Skin epidermis (tissue), 12 donors: ENCODE data around the gene MRC1.
"Not testable (repeated sequence)": the region's sequence is repeated elsewhere in the genome, so short reads cannot be mapped to it uniquely, and the experiment has no call there.

Source experiments
- H3K27ac ChIP-seq, 21 experiments: fragments of 200-600 bp; sonication (generic) in 11 of 21; one replicate each; pipeline ENCODE4 v1.5.0; 2020; ENCODE audit warnings: mild to moderate bottlenecking in 3 of 21, inconsistent platforms in 2 of 21, moderate library complexity in 2 of 21
- H3K4me3 ChIP-seq, 7 experiments: fragments of 200-600 bp; sonication (generic) in 2 of 7; one replicate each; pipeline ENCODE4 v1.5.0; 2020; ENCODE audit warnings: inconsistent platforms in 2 of 7, mild to moderate bottlenecking in 2 of 7, moderate library complexity in 1 of 7

The MRC1 gene

GRCh38 chr10:17880601-17881000 lies 71.5 kb downstream of the MRC1 start:
- Histone ChIP-seq H3K4me3 (no peak overlapping the region), H3K27ac (peak overlapping the region in 1 of 21 experiments; percentile 13)

GRCh38 chr10:17882557-17882956 lies 73.4 kb downstream of the MRC1 start:
- H3K27ac ChIP-seq: peak overlapping the region in 2 of 21 experiments; percentile 23 to 49

GRCh38 chr10:17883621-17884020 lies 74.5 kb downstream of the MRC1 start:
- Histone ChIP-seq H3K27ac (no peak overlapping the region), H3K4me3 (no peak overlapping the region)

More at GRCh38 chr10:17882557-17882956, 73.4 kb downstream of the MRC1 start:
- no peak overlapping the region for H3K4me3 ChIP-seq

- no peak overlapping the region for H3K4me3 ChIP-seq
- no peak overlapping the region for H3K27ac ChIP-seq
Measured at GRCh38 chr10:17888189-17888588, 79.0 kb downstream of the MRC1 start.

- no peak overlapping the region for H3K27ac ChIP-seq
- H3K4me3 ChIP-seq: no peak overlapping the region
Measured at GRCh38 chr10:17891435-17891834, 82.3 kb downstream of the MRC1 start.

- H3K4me3 ChIP-seq: no peak overlapping the region
- peak overlapping the region in 5 of 21 experiments; percentile 2 to 25 (median 12) for H3K27ac ChIP-seq
Measured at GRCh38 chr10:17904564-17904963, 95.4 kb downstream of the MRC1 start.

- no peak overlapping the region for H3K27ac ChIP-seq
- H3K4me3 ChIP-seq: no peak overlapping the region
Measured at GRCh38 chr10:17905491-17905890, 96.3 kb downstream of the MRC1 start.

- H3K27ac ChIP-seq: no peak overlapping the region
- no peak overlapping the region for H3K4me3 ChIP-seq
Measured at GRCh38 chr10:17906002-17906401, 96.9 kb downstream of the MRC1 start.

GRCh38 chr10:17907641-17908040 lies 98.5 kb downstream of the MRC1 start:
- Histone ChIP-seq H3K27ac (no peak overlapping the region), H3K4me3 (no peak overlapping the region)

- Histone ChIP-seq H3K4me3 (no peak overlapping the region), H3K27ac (no peak overlapping the region)
Measured at GRCh38 chr10:17910125-17910789, 101.1 kb downstream of the MRC1 start.

GRCh38 chr10:17912754-17913153 lies 103.6 kb downstream of the MRC1 start:
- H3K27ac ChIP-seq: no peak overlapping the region
- H3K4me3 ChIP-seq: no peak overlapping the region

GRCh38 chr10:17913604-17914003 lies 104.5 kb downstream of the MRC1 start:
- H3K27ac ChIP-seq: no peak overlapping the region
- no peak overlapping the region for H3K4me3 ChIP-seq

GRCh38 chr10:17914169-17915045 lies 105.3 kb downstream of the MRC1 start:
- Histone ChIP-seq H3K4me3 (no peak overlapping the region), H3K27ac (no peak overlapping the region)

GRCh38 chr10:17915181-17915580 lies 106.0 kb downstream of the MRC1 start:
- H3K4me3 ChIP-seq: no peak overlapping the region
- H3K27ac ChIP-seq: no peak overlapping the region

GRCh38 chr10:17918187-17918903 lies 109.2 kb downstream of the MRC1 start:
- Histone ChIP-seq H3K27ac (no peak overlapping the region), H3K4me3 (no peak overlapping the region)

GRCh38 chr10:17921378-17921777 lies 112.2 kb downstream of the MRC1 start:
- Histone ChIP-seq H3K27ac (no peak overlapping the region), H3K4me3 (no peak overlapping the region)

- no peak overlapping the region for H3K4me3 ChIP-seq
- peak overlapping the region in 1 of 21 experiments; percentile 48 for H3K27ac ChIP-seq
Measured at GRCh38 chr10:17923728-17924127, 114.6 kb downstream of the MRC1 start.

GRCh38 chr10:17943033-17943745 lies 134.0 kb downstream of the MRC1 start:
- H3K4me3 ChIP-seq: no peak overlapping the region

GRCh38 chr10:17950269-17950668 lies 141.1 kb downstream of the MRC1 start:
- not testable (repeated sequence) for H3K27ac ChIP-seq, H3K4me3 ChIP-seq

More at GRCh38 chr10:17943033-17943745, 134.0 kb downstream of the MRC1 start:
- H3K27ac ChIP-seq: no peak overlapping the region

- no peak overlapping the region for H3K4me3 ChIP-seq
- no peak overlapping the region for H3K27ac ChIP-seq
Measured at GRCh38 chr10:17950726-17951125, 141.6 kb downstream of the MRC1 start.
